ENCODE data around the gene KLHL42. TPM values are rescaled to one million over a fixed set of nuclear protein-coding genes. Genes with fewer than 3 reads are reported as not detected.
A peak's percentile ranks its signal among the peaks of the same experiment; 100 is the strongest.

KLHL42 gene
- total and polyA plus RNA-seq, 2 of the 13 experiments (the other 11 are each of a cell fraction or from before 2014, with no cell fraction given): 13.5 to 14.0 TPM

- TF ChIP-seq KIAA2018 (CRISPR knock-in tag; IDR thresholded peaks at IDR 0.05; ENCODE audit: borderline replicate concordance) (no peak), ZNF598 (CRISPR knock-in tag; IDR thresholded peaks at IDR 0.05; ENCODE audit: borderline replicate concordance) (no peak), ZNF33A (CRISPR knock-in tag; IDR thresholded peaks at IDR 0.05; ENCODE audit: borderline replicate concordance) (no peak), ZNF230 (CRISPR knock-in tag; IDR thresholded peaks at IDR 0.05) (0 out of 2 replicates have a peak, but pooled peaks have one; percentile 19), TEAD3 (CRISPR knock-in tag; optimal IDR thresholded peaks at IDR 0.05; ENCODE audit: borderline replicate concordance) (peak; percentile 16), MTA1 (CRISPR knock-in tag; IDR thresholded peaks at IDR 0.05; ENCODE audit: borderline replicate concordance) (peak; percentile 30; the same call in 1 of the 2 replicates), FOXO1 (CRISPR knock-in tag; IDR thresholded peaks at IDR 0.05) (peak; percentile 17; the same call in 1 of the 2 replicates), BRD4 (CRISPR knock-in tag; IDR thresholded peaks at IDR 0.05) (peak; percentile 6; the same call in 1 of the 2 replicates), THAP9 (CRISPR knock-in tag; IDR thresholded peaks at IDR 0.05; ENCODE audit: borderline replicate concordance) (peak; percentile 62; the same call in 1 of the 2 replicates), ZNF768 (CRISPR knock-in tag; IDR thresholded peaks at IDR 0.05) (peak; percentile 26; the same call in 1 of the 2 replicates), ZNF746 (CRISPR knock-in tag; IDR thresholded peaks at IDR 0.05) (no peak), ZNF652 (CRISPR knock-in tag; IDR thresholded peaks at IDR 0.05; ENCODE audit: borderline replicate concordance, low read depth) (no peak), SOX6 (IDR thresholded peaks at IDR 0.05) (no peak), SOX6 (CRISPR knock-in tag; IDR thresholded peaks at IDR 0.05) (0 out of 2 replicates have a peak, but pooled peaks have one; percentile 19), MTERF4 (CRISPR knock-in tag; IDR thresholded peaks at IDR 0.05) (no peak), MAZ (IDR thresholded peaks at IDR 0.05; ENCODE audit: borderline replicate concordance, low read depth, low read length) (no peak), MAZ (CRISPR knock-in tag; IDR thresholded peaks at IDR 0.05; ENCODE audit: low read depth) (0 out of 2 replicates have a peak, but pooled peaks have one; percentile 4)
These were observed 777 bp downstream of the KLHL42 start (continued) for GRCh38 chr12:27780612-27781408.
